ENCODE measurements around the gene CXXC4.

DNA sequence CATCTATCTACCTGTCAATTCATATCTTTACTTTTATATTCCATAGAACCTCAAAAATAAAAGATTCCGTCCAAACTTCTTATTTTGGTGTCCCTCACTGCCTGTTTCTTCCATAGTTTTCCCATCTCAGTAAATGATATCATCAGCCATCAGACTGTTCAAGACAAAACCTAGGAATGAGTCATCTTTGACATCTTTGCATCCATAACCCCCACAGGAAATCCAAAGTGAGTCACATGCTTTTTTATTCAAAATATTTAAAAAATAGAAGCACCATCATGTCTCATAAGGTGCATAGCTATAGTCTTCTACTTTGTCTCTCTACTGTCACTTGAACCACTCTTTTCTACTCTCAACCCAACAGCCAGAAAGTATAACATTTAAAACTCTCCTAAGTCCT, 29.9 kb upstream of the CXXC4 start:
- TF ChIP-seq, protein P1, sequence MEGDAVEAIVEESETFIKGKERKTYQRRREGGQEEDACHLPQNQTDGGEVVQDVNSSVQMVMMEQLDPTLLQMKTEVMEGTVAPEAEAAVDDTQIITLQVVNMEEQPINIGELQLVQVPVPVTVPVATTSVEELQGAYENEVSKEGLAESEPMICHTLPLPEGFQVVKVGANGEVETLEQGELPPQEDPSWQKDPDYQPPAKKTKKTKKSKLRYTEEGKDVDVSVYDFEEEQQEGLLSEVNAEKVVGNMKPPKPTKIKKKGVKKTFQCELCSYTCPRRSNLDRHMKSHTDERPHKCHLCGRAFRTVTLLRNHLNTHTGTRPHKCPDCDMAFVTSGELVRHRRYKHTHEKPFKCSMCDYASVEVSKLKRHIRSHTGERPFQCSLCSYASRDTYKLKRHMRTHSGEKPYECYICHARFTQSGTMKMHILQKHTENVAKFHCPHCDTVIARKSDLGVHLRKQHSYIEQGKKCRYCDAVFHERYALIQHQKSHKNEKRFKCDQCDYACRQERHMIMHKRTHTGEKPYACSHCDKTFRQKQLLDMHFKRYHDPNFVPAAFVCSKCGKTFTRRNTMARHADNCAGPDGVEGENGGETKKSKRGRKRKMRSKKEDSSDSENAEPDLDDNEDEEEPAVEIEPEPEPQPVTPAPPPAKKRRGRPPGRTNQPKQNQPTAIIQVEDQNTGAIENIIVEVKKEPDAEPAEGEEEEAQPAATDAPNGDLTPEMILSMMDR (conservative IDR thresholded peaks at IDR 0.05; ENCODE audit: low read length) = no peak
- TF ChIP-seq EZH2phosphoT487 (IDR thresholded peaks at IDR 0.05; ENCODE audit: borderline replicate concordance, low read depth, low read length) = no peak
